ENCODE data around the gene HDAC11.

The HDAC11 gene

GRCh38 chr3:13540297-13540995, 60.3 kb downstream of the HDAC11 start:
- H3K9me3 ChIP-seq (replicated peaks; ENCODE audit: insufficient read depth, low read length), result no peaks in the 10 kb centered on the region
- no peak overlapping the region for H2AFZ ChIP-seq (ENCODE audit: low read length)
- peaks cover 85% of the 10 kb centered on the region for H3K27me3 ChIP-seq (replicated peaks; ENCODE audit: insufficient read depth, low read length)
- no peaks in the 10 kb centered on the region for H3F3A ChIP-seq (ENCODE audit: insufficient read depth, low read length)
- H3K9ac ChIP-seq (ENCODE audit: low read length), result no peak overlapping the region
- no peaks in the 10 kb centered on the region for H4K20me1 ChIP-seq (ENCODE audit: insufficient read depth, low read length)
- no peaks in the 10 kb centered on the region for H3K9me2 ChIP-seq (replicated peaks; ENCODE audit: insufficient read depth, low read length)
- DNase-seq, result no peak
- H3K4me3 ChIP-seq (ENCODE audit: low read length), result no peak overlapping the region
- H3K4me2 ChIP-seq (ENCODE audit: low read depth, low read length), result no peak overlapping the region
- H3K79me2 ChIP-seq (ENCODE audit: low read length), result no peaks in the 10 kb centered on the region
- TF ChIP-seq EZH2phosphoT487 (IDR thresholded peaks at IDR 0.05; ENCODE audit: low read length), result no peak
- no peak for TF ChIP-seq CTCF (IDR thresholded peaks at IDR 0.05; ENCODE audit: low read length)
- no peak for TF ChIP-seq EZH2 (optimal IDR thresholded peaks at IDR 0.05; ENCODE audit: low read depth, low read length)
- no peaks in the 10 kb centered on the region for H3K4me1 ChIP-seq (ENCODE audit: low read length)
- H3K36me3 ChIP-seq (replicated peaks; ENCODE audit: insufficient read depth, low read length), result no peaks in the 10 kb centered on the region
- no peak overlapping the region for H3K27ac ChIP-seq (ENCODE audit: low read length)

- no peaks in the 10 kb centered on the region for H3K4me1 ChIP-seq (ENCODE audit: low read length)
Measured at GRCh38 chr3:13541691-13542090, 61.6 kb downstream of the HDAC11 start.

GRCh38 chr3:13542142-13542541, 62.0 kb downstream of the HDAC11 start:
- no peaks in the 10 kb centered on the region for H3F3A ChIP-seq (ENCODE audit: insufficient read depth, low read length)
- H3K79me2 ChIP-seq (ENCODE audit: low read length), result no peaks in the 10 kb centered on the region
- no peak overlapping the region for H3K9ac ChIP-seq (ENCODE audit: low read length)
- H3K4me1 ChIP-seq (ENCODE audit: low read length), result no peaks in the 10 kb centered on the region
- no peak for TF ChIP-seq EZH2 (optimal IDR thresholded peaks at IDR 0.05; ENCODE audit: low read depth, low read length)
- no peak for TF ChIP-seq CTCF (IDR thresholded peaks at IDR 0.05; ENCODE audit: low read length)
- no peak for TF ChIP-seq EZH2phosphoT487 (IDR thresholded peaks at IDR 0.05; ENCODE audit: low read length)
- no peak for DNase-seq
- H3K9me3 ChIP-seq (replicated peaks; ENCODE audit: insufficient read depth, low read length), result no peaks in the 10 kb centered on the region
- no peaks in the 10 kb centered on the region for H3K9me2 ChIP-seq (replicated peaks; ENCODE audit: insufficient read depth, low read length)
- no peak overlapping the region for H3K4me3 ChIP-seq (ENCODE audit: low read length)
- H3K27me3 ChIP-seq (replicated peaks; ENCODE audit: insufficient read depth, low read length), result peaks cover 85% of the 10 kb centered on the region
- H3K4me2 ChIP-seq (ENCODE audit: low read depth, low read length), result no peak overlapping the region
- H2AFZ ChIP-seq (ENCODE audit: low read length), result no peak overlapping the region
- H3K27ac ChIP-seq (ENCODE audit: low read length), result no peak overlapping the region
- no peaks in the 10 kb centered on the region for H3K36me3 ChIP-seq (replicated peaks; ENCODE audit: insufficient read depth, low read length)
- no peaks in the 10 kb centered on the region for H4K20me1 ChIP-seq (ENCODE audit: insufficient read depth, low read length)

More at GRCh38 chr3:13541691-13542090, 61.6 kb downstream of the HDAC11 start:
- Histone ChIP-seq H3K79me2 (ENCODE audit: low read length) (no peaks in the 10 kb centered on the region), H3K4me2 (ENCODE audit: low read depth, low read length) (no peak overlapping the region), H3K27me3 (replicated peaks; ENCODE audit: insufficient read depth, low read length) (peaks cover 85% of the 10 kb centered on the region), H2AFZ (ENCODE audit: low read length) (no peak overlapping the region), H3K9ac (ENCODE audit: low read length) (no peak overlapping the region), H4K20me1 (ENCODE audit: insufficient read depth, low read length) (no peaks in the 10 kb centered on the region), H3K36me3 (replicated peaks; ENCODE audit: insufficient read depth, low read length) (no peaks in the 10 kb centered on the region), H3F3A (ENCODE audit: insufficient read depth, low read length) (no peaks in the 10 kb centered on the region), H3K27ac (ENCODE audit: low read length) (no peak overlapping the region), H3K9me3 (replicated peaks; ENCODE audit: insufficient read depth, low read length) (no peaks in the 10 kb centered on the region), H3K4me3 (ENCODE audit: low read length) (no peak overlapping the region), H3K9me2 (replicated peaks; ENCODE audit: insufficient read depth, low read length) (no peaks in the 10 kb centered on the region)
- DNase-seq, result no peak
- no peak for TF ChIP-seq EZH2 (optimal IDR thresholded peaks at IDR 0.05; ENCODE audit: low read depth, low read length)

GRCh38 chr3:13543253-13543652, 63.1 kb downstream of the HDAC11 start:
- Histone ChIP-seq H3K9me2 (replicated peaks; ENCODE audit: insufficient read depth, low read length) (no peaks in the 10 kb centered on the region), H4K20me1 (ENCODE audit: insufficient read depth, low read length) (no peaks in the 10 kb centered on the region), H3K27me3 (replicated peaks; ENCODE audit: insufficient read depth, low read length) (peaks cover 94% of the 10 kb centered on the region), H3K4me1 (ENCODE audit: low read length) (no peaks in the 10 kb centered on the region), H3K4me2 (ENCODE audit: low read depth, low read length) (no peak overlapping the region), H3K27ac (ENCODE audit: low read length) (no peak overlapping the region), H3K79me2 (ENCODE audit: low read length) (no peaks in the 10 kb centered on the region), H3K9me3 (replicated peaks; ENCODE audit: insufficient read depth, low read length) (no peaks in the 10 kb centered on the region), H3K9ac (ENCODE audit: low read length) (no peak overlapping the region), H3F3A (ENCODE audit: insufficient read depth, low read length) (no peaks in the 10 kb centered on the region), H3K36me3 (replicated peaks; ENCODE audit: insufficient read depth, low read length) (no peaks in the 10 kb centered on the region), H3K4me3 (ENCODE audit: low read length) (no peak overlapping the region), H2AFZ (ENCODE audit: low read length) (no peak overlapping the region)
- DNase-seq, result no peak
- TF ChIP-seq EZH2 (optimal IDR thresholded peaks at IDR 0.05; ENCODE audit: low read depth, low read length), result no peak
- TF ChIP-seq CTCF (IDR thresholded peaks at IDR 0.05; ENCODE audit: low read length), result no peak
- TF ChIP-seq EZH2phosphoT487 (IDR thresholded peaks at IDR 0.05; ENCODE audit: low read length), result no peak

Data from MM.1S (cell line).